ENCODE data around the gene TSHR.

GRCh38 chr14:81110186-81110585, 154.8 kb downstream of the TSHR start:
- TF ChIP-seq TAF1 (IDR thresholded peaks at IDR 0.05; ENCODE audit: borderline replicate concordance, low read depth, low read length) (no peak), POLR2A (IDR thresholded peaks at IDR 0.05; ENCODE audit: low read depth, low read length) (no peak)
